GM18861 (cell line): ENCODE measurements around the gene TBCD.
"Not testable (repeated sequence)": the region's sequence is repeated elsewhere in the genome, so short reads cannot be mapped to it uniquely, and the experiment has no call there.

Experiments
- ATAC-seq: cut with Tn5 transposase; IDR thresholded peaks from one replicate; pipeline ENCODE4 v1.9.1; 2021; ENCODE audit not compliant: unreplicated experiment

The TBCD gene

DNA sequence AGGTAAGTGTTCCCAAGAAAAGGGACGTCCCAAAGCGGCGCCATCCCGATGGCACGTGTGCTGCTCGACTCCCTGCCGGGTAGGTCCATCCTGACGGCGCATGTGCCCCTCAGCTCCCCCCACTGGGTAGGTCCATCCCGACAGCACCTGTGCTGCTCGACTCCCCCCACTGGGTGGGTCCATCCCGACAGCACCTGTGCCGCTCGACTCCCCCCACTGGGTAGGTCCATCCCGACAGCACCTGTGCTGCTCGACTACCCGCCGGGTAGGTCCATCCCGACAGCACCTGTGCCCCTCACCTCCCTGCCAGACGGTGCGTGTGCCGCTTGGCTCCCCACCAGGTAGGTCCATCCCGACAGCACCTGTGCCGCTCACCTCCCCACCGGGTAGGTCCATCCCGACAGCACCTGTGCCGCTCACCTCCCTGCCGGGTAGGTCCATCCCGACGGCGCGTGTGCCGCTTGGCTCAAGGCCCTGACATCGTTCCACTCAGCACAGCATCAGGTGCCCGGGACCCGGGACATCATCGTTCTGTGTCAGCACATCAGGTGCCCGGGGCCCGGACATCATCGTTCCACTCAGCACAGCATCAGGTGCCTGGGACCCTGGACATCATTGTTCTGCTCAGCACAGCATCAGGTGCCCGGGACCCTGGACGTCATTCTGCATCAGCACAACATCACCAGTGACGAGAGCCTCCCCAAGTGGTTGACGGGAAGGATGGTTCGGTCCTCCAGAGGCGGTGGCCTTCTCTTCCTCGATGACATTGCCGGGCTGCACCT, 22.2 kb upstream of the TBCD start:
- ATAC-seq, result no peak

- ATAC-seq, result no peak
Observed at GRCh38 chr17:82732118-82732743, 19.6 kb upstream of the TBCD start.

- no peak for ATAC-seq
Observed at GRCh38 chr17:82734987-82735866, 16.6 kb upstream of the TBCD start, which contains the start of gene FN3K. Gene FN3K, plus strand, starts transcription at chr17:82735615. Its CDS starts 22 bp downstream, at chr17:82735637.

DNA sequence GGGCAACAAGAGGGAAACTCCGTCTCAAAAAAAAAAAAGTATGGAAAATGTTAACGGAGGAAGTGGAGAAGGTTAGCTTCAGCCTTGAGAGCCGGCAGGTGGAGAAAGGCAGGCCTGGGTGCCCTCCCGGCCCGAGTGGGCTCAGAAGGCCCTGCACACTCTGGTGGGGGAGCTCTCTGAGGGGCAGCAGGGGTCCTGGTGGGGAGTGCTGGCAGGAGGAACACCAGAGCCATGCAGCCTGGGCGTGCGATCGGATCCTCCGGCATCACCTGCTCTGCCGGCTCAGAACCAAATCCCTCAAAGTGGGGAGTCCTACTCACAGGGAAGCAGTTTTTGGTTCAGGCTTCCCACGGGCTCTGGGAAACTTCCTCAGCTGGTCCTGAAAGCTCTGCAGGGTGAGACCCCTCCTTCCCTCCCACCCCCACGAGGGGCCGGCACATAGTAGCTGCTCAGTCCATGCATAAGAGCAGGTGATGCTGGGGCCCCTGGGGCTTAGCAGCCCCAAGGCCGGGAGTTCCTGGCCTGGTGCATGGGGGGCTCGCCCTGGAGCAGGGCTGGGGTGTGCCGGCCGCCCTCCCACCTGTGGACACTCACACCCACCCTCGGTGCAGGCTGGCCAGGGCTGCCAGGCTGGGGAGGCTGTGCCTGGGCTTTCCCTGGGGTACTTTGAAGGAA, 15.2 kb upstream of the TBCD start:
- no peak for ATAC-seq

DNA sequence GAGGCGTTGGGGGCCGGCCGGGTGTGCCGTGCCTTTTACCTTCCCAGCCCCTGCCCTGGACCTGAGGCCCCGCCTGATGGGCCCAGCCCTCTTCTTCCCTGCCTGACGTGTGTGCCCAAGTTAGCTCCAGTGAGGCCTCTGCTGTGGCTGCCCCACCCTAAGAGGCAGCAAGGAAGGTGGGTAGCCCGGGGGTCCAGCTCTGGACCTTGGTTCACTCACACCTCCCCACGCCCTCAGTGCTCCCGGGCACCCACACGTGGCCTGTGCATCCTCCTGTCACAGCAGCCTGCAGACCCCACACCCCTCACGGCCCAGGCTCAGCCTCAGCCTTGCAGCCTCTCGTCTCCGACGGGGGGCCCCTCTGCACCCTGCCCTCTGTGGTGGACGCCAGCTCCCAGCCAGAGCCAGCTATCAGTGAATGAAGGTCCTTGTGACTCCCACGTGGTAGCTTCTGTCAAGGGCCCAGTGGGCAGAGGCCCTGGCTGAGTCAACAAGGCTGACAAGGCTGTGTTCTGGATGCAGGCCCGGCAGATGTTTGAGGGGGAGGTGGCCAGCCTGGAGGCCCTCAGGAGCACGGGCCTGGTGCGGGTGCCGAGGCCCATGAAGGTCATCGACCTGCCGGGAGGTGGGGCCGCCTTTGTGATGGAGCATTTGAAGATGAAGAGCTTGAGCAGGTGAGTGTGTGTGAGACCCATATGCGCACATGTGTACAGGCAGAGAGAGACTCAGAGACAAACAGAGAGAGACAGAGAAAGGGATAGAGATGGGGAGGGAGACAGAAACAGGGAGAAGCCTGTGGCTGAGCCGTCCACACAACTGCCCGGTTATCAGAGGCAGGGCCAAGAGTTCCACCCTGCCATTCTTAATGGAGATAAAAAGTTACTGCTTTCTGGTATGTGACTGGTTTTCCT, 13.6 kb upstream of the TBCD start:
- no peak for ATAC-seq

- ATAC-seq, result no peak
Observed at GRCh38 chr17:82740906-82741759, 10.7 kb upstream of the TBCD start.

DNA sequence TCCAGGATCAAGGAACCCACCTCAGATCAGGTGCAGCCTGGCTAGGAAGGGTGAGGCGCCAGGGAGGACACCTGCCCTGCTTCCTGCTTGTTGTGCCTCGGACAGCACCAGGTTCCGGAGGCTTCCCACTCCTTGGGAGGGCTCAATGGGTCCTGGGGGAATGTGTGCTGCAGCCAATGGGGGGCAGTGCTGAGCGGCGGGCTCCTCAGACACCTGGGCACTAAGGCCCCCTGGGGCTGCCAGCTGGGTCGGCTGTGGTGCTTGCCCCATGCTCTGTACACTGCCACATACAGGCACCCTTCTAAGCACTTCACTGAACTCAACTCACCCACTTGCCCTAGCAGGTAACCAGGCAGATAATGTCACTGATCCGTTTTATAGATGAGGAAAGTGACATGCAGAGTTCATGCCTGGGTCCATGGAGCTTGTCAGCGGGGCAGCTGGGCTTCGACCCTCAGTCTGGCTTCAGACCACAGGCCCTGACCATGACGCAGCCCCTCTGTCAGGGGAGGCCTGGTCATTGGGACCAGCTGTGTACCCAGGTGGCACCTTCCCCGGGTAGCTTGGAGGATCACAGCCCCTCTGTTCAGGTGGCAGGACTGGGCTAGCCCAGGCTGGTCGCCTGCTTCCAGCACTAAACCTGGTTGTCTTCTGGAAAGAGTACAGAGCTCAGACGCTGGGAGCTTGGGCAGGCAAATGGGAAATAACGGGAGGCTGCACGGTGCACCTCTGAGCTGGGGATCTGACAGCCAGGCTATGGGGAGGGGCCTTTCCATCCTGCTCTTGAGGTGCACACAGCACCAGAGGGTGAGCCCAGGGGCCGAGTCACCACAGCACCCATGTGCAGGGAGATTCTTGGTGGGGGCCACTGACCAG, 8.3 kb upstream of the TBCD start:
- no peak for ATAC-seq

DNA sequence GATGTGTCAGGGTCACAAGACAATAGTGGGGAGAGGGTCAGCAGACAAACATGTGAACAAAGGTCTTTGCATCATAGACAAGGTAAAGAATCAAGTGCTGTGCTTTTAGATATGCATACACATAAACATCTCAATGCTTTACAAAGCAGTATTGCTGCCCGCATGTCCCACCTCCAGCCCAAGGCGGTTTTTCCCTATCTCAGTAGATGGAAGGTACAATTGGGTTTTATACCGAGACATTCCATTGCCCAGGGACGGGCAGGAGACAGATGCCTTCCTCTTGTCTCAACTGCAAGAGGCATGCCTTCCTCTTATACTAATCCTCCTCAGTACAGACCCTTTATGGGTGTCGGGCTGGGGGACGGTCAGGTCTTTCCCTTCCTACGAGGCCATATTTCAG, 7.1 kb upstream of the TBCD start:
- not testable (repeated sequence) for ATAC-seq

DNA sequence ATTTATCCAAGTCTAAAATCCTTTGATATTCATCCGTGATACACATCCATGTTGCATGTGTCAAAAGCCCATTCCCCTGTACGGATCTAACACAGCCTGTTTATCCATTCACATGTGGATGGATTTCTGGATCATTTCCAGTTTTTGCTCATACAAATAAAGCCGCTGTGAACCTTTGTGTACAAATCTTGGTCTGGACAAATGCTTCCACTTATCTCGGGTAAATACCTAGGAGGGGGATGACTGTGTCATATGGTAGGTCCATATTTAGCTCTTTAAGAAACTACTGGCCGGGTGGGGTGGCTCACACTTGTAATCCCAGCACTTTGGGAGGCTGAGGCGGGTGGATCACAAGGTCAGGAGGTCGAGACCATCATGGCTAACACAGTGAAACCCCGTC, 6.3 kb upstream of the TBCD start:
- ATAC-seq, result no peak

GRCh38 chr17:82748756-82749155, 3.1 kb upstream of the TBCD start:
- no peak for ATAC-seq

- no peak for ATAC-seq
Observed at GRCh38 chr17:82750241-82750908, 1.5 kb upstream of the TBCD start.

- no peak for ATAC-seq
Observed at GRCh38 chr17:82751171-82751570, 694 bp upstream of the TBCD start.

- ATAC-seq, result no peak
Observed at GRCh38 chr17:82752371-82753200, 721 bp downstream of the TBCD start.

DNA sequence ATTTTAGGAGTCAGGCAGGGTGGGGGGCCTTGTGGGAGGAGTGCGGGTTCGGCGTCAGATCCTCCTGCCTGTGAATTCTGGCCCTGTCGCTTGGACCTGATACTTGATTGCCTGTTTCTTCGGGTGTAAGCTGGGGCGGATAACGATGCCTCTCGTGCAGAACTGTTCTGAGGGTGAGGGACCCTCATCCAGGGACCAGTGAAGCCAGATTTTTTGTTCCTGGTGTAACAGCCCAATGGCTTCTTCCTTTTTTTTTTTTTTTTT, 1.3 kb downstream of the TBCD start:
- ATAC-seq, result no peak

GRCh38 chr17:82754297-82755208, 2.7 kb downstream of the TBCD start:
- no peak for ATAC-seq

GRCh38 chr17:82756166-82756565, 4.3 kb downstream of the TBCD start:
- no peak for ATAC-seq
